ENCODE data around the gene PDF. TPM values are rescaled to one million over a fixed set of nuclear protein-coding genes. Genes with fewer than 3 reads are reported as not detected.

Gene PDF
- total and polyA plus RNA-seq, 2 of the 13 experiments (the other 11 are each of a cell fraction or from before 2014, with no cell fraction given) = 12.4 to 48.8 TPM

DNA sequence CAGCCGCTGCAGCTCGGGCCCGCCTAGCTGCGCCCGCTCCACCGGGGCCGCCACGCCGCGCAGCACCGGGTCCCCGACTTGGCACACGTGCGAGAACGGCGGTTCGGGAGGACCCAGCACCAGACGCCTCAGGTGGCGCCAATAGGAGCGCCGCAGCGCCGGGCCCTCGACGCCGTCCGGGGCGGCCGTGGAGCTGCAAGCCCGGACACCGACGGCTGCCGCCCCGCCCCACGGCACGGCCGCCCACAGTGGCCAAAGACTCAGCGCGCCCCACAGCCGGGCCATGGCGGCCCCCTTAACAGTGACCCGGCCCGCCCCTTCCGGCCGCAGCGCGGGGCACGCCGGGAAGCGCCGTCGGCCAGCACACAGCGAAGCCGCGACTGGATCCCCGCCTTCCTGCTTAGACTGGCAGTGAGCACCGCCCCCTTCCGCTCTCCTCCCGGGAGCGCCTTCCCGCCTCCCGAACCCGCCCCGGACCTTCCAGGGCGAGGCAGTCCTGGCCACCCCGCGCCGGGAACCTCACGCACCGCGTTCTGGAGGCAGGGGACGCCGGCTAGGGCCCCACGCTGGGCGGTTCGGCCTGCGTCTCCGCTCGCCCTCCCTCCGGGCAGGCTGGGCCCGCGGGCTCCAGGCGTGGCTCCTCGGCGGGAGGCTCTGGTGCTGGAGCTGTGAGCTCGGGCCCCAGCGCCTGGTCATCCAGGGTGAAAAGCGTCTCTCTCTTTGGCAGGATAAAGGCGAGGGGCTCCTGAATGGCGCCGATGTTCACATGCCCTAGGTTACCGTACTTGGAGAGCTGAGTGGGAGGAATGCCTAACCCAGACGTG lies at the start of gene PDF (continued):
- TF ChIP-seq ZNF709 (CRISPR knock-in tag; IDR thresholded peaks at IDR 0.05) (peak; percentile 90; the same call in 1 of the 2 replicates), CHD2 (IDR thresholded peaks at IDR 0.05; ENCODE audit: low read depth, low read length) (no peak), STAG1 (CRISPR knock-in tag; IDR thresholded peaks at IDR 0.05) (no peak; the same call in 1 of the 2 replicates), FOXO1 (CRISPR knock-in tag; IDR thresholded peaks at IDR 0.05) (peak; percentile 67), RFXAP (CRISPR knock-in tag; IDR thresholded peaks at IDR 0.05; ENCODE audit: borderline replicate concordance) (peak; percentile 92; the same call in 1 of the 2 replicates), MBD4 (IDR thresholded peaks at IDR 0.05; ENCODE audit: borderline replicate concordance, low read length) (no peak), YY1 (IDR thresholded peaks at IDR 0.05; ENCODE audit: insufficient read depth, insufficient replicate concordance, low read depth, low read length) (peak; percentile 96), ZMAT3 (CRISPR knock-in tag; conservative IDR thresholded peaks at IDR 0.05) (peak; percentile 94; the same call in 1 of the 2 replicates), ZNF382 (CRISPR knock-in tag; IDR thresholded peaks at IDR 0.05; ENCODE audit: borderline replicate concordance) (no peak), ZNF350 (CRISPR knock-in tag; IDR thresholded peaks at IDR 0.05; ENCODE audit: borderline replicate concordance, low read depth) (peak; percentile 90), ZMYM3 (CRISPR knock-in tag; IDR thresholded peaks at IDR 0.05) (peak; percentile 57; the same call in 1 of the 2 replicates), IRF2 (CRISPR knock-in tag; IDR thresholded peaks at IDR 0.05) (peak; percentile 78), ZNF562 (CRISPR knock-in tag; IDR thresholded peaks at IDR 0.05; ENCODE audit: borderline replicate concordance) (no peak; the same call in 1 of the 2 replicates), MAZ (IDR thresholded peaks at IDR 0.05; ENCODE audit: borderline replicate concordance, low read depth, low read length) (peak; percentile 70), MAZ (CRISPR knock-in tag; IDR thresholded peaks at IDR 0.05; ENCODE audit: low read depth) (peak; percentile 92), ZNF629 (CRISPR knock-in tag; conservative IDR thresholded peaks at IDR 0.05) (no peak; the same call in 1 of the 2 replicates), BRCA1 (CRISPR knock-in tag; IDR thresholded peaks at IDR 0.05) (0 out of 2 replicates have a peak, but pooled peaks have one; percentile 79), THYN1 (CRISPR knock-in tag; IDR thresholded peaks at IDR 0.05; ENCODE audit: borderline replicate concordance, low read depth) (no peak), ZNF7 (CRISPR knock-in tag; IDR thresholded peaks at IDR 0.05) (no peak), NFRKB (IDR thresholded peaks at IDR 0.05) (no peak), TOE1 (CRISPR knock-in tag; IDR thresholded peaks at IDR 0.05) (peak; percentile 93)
- TF ChIP-seq, protein P1, sequence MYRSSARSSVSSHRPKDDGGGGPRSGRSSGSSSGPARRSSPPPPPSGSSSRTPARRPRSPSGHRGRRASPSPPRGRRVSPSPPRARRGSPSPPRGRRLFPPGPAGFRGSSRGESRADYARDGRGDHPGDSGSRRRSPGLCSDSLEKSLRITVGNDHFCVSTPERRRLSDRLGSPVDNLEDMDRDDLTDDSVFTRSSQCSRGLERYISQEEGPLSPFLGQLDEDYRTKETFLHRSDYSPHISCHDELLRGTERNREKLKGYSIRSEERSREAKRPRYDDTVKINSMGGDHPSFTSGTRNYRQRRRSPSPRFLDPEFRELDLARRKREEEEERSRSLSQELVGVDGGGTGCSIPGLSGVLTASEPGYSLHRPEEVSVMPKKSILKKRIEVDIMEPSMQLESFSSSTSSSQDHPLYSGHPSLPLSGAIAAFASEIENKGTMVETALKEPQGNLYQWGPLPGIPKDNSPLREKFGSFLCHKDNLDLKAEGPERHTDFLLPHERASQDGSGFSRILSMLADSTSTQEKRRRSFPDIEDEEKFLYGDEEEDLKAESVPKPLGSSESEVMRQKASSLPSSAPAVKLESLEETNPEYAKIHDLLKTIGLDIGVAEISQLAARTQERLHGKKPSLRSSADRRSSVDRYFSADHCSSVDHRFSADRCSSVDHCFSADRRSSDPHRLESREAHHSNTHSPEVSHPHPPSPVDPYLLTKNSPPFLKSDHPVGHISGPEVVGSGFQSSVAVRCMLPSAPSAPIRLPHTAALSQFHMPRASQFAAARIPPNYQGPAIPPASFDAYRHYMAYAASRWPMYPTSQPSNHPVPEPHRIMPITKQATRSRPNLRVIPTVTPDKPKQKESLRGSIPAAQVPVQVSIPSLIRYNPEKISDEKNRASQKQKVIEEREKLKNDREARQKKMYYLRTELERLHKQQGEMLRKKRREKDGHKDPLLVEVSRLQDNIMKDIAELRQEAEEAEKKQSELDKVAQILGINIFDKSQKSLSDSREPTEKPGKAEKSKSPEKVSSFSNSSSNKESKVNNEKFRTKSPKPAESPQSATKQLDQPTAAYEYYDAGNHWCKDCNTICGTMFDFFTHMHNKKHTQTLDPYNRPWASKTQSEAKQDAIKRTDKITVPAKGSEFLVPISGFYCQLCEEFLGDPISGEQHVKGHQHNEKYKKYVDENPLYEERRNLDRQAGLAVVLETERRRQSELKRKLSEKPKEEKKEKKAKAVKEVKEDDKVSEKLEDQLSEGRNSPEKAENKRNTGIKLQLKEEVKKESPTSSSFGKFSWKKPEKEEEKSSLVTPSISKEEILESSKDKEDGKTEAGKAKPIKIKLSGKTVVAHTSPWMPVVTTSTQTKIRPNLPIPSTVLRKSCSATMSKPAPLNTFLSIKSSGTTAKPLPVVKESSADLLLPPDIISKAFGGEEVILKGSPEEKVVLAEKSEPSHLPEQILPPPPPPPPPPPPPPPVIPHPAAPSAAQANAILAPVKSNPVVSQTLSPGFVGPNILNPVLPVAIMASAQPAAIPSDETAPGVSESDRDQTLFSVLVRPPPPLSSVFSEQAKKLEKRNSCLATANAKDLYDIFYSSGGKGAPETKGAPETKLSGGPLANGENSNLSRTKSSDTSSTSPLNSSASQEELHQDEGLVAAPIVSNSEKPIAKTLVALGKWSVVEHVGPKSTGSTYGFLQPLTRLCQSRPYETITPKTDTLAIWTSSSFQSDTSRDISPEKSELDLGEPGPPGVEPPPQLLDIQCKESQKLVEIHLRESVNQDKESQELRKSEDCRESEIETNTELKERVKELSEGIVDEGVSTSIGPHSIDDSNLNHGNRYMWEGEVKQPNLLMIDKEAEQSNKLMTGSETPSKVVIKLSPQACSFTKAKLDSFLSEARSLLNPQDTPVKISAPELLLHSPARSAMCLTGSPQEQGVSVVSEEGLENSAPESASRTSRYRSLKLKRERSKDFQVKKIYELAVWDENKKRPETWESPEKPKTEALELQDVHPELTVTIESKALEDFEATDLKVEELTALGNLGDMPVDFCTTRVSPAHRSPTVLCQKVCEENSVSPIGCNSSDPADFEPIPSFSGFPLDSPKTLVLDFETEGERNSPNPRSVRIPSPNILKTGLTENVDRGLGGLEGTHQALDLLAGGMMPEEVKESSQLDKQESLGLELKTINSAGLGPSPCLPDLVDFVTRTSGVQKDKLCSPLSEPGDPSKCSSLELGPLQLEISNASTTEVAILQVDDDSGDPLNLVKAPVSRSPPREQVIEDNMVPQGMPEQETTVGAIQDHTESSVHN (CRISPR knock-in tag; IDR thresholded peaks at IDR 0.05) = no peak
- TF ChIP-seq, protein P2, sequence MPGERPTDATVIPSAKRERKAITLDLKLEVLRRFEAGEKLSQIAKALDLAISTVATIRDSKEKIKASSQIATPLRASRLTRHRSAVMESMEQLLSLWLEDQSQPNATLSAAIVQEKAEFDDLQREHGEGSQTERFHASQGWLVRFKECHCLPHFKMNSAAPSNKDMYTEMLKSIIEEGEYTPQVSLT (CRISPR knock-in tag; IDR thresholded peaks at IDR 0.05; ENCODE audit: borderline replicate concordance, low read depth) = no peak
